Uterus (tissue), 2 donors: Measurements from ENCODE around the gene ULK4.

Experiments used
- CTCF ChIP-seq, 4 experiments: fragments of 200-600 bp in 2 of 4; fragments of 450-650 bp in 2 of 4; sonication (generic) in 2 of 4; IDR thresholded peaks; one replicate each; pipeline ENCODE4 v1.5.1; 2016 to 2019; ENCODE audit warnings: antibody characterized with exemption in 4 of 4, mild to moderate bottlenecking in 2 of 4, moderate library complexity in 1 of 4
- POLR2A ChIP-seq, 2 donors: fragments of 450-650 bp; IDR thresholded peaks; one replicate each; pipeline ENCODE4 v1.6.1; 2016; ENCODE audit warnings: antibody characterized with exemption in 2 of 2, mild to moderate bottlenecking in 1 of 2, moderate library complexity in 1 of 2

DNA sequence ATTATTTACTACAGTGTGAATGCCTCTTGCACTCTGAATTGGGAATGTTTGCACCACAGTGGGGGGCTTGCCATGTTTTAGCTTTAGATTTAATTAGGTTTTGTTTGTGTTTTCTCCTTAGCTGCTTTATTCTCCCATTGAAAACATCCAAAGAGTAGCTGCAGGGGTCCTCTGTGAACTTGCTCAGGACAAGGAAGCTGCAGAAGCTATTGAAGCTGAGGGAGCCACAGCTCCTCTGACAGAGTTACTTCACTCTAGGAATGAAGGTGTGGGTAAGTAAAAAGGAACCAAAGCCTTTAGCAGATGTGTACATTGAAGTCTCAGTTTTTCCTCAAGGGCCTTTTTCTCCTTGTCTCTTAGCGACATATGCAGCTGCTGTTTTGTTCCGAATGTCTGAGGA lies 725.7 kb downstream of the ULK4 start:
- TF ChIP-seq CTCF (IDR thresholded peaks at IDR 0.05) (no peak), POLR2A (IDR thresholded peaks at IDR 0.05) (no peak)
